GM19452 (cell line): ENCODE data around the gene SDSL.

ENCODE experiments used
- ATAC-seq: cut with Tn5 transposase; IDR thresholded peaks from one replicate; pipeline ENCODE4 v1.9.1; 2021; ENCODE audit not compliant: unreplicated experiment

SDSL gene

GRCh38 chr12:113422030-113422885 lies at the start of gene SDSL:
Gene SDSL (plus strand): TSS chr12:113422380. CDS start chr12:113427983, 5,603 bp downstream.
- ATAC-seq, result peak; percentile 83

GRCh38 chr12:113373440-113373839 lies 48.7 kb upstream of the SDSL start:
- ATAC-seq, result no peak

GRCh38 chr12:113373969-113374368 lies 48.2 kb upstream of the SDSL start:
- no peak for ATAC-seq

GRCh38 chr12:113374823-113375428 lies 47.3 kb upstream of the SDSL start:
- ATAC-seq, result no peak

- ATAC-seq, result no peak
These were observed 43.9 kb upstream of the SDSL start for GRCh38 chr12:113378291-113378690.

GRCh38 chr12:113381220-113381619 lies 41.0 kb upstream of the SDSL start:
- ATAC-seq, result no peak

GRCh38 chr12:113382206-113382605 lies 40.0 kb upstream of the SDSL start:
- no peak for ATAC-seq

GRCh38 chr12:113384778-113385177 lies 37.4 kb upstream of the SDSL start:
- ATAC-seq, result no peak

- ATAC-seq, result no peak
These were observed 36.8 kb upstream of the SDSL start for GRCh38 chr12:113385282-113385882.

- no peak for ATAC-seq
These were observed 35.2 kb upstream of the SDSL start for GRCh38 chr12:113386866-113387566.

- no peak for ATAC-seq
These were observed 34.5 kb upstream of the SDSL start for GRCh38 chr12:113387631-113388030.

GRCh38 chr12:113388351-113388750 lies 33.8 kb upstream of the SDSL start:
- ATAC-seq, result no peak

- ATAC-seq, result no peak
These were observed 31.8 kb upstream of the SDSL start for GRCh38 chr12:113390064-113391043.

- ATAC-seq, result no peak
These were observed 31.0 kb upstream of the SDSL start for GRCh38 chr12:113391145-113391544.

GRCh38 chr12:113391650-113392337 lies 30.4 kb upstream of the SDSL start:
- ATAC-seq, result no peak

GRCh38 chr12:113392520-113392919 lies 29.7 kb upstream of the SDSL start:
- ATAC-seq, result no peak

- ATAC-seq, result no peak
These were observed 29.1 kb upstream of the SDSL start for GRCh38 chr12:113392988-113393579.

GRCh38 chr12:113393749-113394148 lies 28.4 kb upstream of the SDSL start:
- ATAC-seq, result no peak

GRCh38 chr12:113395119-113395518 lies 27.1 kb upstream of the SDSL start:
- no peak for ATAC-seq
